EH (cell line): ENCODE measurements around the gene TTC28.
A peak's percentile ranks its signal among the peaks of the same experiment; 100 is the strongest.

Experiments used
- DNase-seq: peaks from one replicate; pipeline ENCODE4 v3.0.0-alpha.2; 2015; ENCODE audit warnings: low read depth

The TTC28 gene

DNA sequence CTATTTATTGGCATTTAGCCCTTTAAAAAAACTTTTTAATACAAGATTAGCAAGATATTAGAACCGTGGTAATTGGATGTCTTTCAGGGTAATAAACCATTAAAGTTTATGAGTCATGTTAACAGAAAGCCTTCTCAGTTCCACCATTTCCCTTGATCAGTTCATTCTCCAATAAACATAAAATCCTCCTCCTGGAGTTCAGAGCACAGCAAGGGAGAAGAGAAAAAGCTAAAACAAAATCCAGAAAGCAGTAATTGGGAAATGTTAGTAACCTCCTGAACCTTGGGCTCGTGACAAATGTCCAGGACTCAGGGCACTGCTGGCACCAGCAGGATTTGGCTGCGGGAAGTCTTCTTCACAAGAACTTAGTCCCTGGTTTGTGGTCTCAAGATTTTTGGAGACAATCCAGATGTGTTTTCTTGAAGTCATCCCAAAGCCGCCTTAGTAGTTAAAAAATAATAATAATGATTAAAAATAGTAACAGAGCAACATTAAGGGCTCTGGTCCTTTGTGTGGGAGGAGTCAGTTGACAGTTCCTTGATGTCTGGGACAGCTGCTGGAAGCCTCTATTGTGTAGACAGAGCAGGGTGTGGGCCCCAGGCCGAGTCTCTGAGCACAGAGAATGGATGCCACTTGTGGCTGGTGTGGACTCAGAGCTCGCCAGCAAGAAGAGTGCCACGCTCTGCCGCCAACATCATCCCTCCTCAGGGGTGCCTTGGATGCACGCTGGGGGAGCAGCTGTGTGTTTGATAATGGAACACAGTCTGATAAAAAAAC is 717.2 kb downstream of the TTC28 start:
- peak; percentile 56 for DNase-seq

DNA sequence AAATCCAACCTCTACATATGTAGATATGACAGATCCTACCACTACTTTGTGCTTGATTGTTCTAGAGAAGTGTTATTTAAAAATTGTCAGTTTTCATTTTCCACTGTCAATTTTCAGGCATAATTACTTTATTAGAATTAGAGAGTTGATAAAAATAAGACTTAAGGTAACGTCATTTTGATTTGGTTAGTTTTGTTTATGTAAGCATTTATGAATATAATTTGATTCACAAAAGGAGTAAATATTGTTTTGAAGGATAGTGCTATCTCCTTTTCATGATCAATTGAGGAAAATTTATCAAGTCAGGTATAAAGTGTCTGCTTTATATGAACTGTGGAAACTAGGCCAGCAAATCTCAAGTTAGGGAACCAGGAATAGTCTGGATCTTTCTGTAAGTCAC is 718.0 kb downstream of the TTC28 start:
- no peak for DNase-seq

- no peak for DNase-seq
Observed at GRCh38 chr22:27961182-27961581, 718.5 kb downstream of the TTC28 start.

DNA sequence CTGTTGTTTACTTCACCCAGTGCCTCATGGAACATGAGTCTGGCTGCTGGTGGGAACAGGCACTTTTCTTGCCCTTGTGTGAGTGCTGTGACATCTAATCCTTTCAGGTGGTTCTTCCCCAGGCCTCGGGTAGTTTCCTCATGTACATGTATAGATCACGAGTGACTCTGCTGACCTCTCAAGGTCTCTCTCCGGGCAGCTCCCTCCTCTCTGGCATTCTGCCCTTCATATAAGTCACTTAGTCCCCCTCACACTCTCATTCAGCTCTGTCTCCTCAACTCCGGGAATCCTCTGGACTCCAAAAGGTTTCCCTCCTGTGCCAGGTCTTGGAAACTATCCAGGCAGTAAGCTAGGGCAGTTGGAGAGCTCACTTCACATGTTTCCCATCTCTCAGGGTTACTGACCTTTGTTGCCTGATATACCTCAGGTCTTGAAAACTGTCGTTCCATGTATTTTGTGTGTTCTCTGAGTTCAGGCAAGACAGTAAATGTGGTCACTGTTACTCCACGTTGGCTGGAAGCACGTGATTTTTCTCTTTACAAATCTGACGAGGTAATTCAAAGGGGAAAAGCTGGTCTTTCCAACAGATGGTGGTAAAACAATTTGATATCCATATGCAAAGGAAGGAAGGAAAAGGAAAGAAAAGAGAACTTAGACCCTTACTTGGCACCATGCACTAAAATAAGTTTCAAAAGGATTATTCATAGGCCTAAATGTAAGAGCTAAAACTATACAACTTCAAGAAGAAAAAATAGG is 720.1 kb downstream of the TTC28 start:
- DNase-seq: no peak

GRCh38 chr22:27952779-27953178 is 726.9 kb downstream of the TTC28 start:
- peak; percentile 23 for DNase-seq

GRCh38 chr22:27952091-27952490 is 727.5 kb downstream of the TTC28 start:
- peak; percentile 77 for DNase-seq

DNA sequence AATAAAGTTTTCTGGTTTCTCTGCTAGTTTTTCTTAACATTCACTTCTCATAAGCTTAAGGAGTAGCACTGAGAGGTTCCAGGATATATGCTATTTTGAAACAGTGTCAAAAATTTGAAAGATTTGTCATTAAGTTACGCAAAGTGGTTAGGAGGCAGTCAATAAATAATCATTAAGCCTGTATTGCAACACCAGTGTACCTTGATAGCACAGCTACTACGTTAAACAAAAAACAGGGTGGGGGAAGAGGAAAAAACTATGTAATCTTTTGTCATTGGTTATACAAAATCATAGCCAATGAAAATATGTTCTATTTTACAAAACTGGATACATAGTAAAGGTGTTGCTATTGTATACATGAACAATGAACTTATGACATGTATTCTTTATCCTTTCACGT is 730.2 kb downstream of the TTC28 start:
- DNase-seq: no peak

- DNase-seq: no peak
Observed at GRCh38 chr22:27948569-27948968, 731.1 kb downstream of the TTC28 start.

DNA sequence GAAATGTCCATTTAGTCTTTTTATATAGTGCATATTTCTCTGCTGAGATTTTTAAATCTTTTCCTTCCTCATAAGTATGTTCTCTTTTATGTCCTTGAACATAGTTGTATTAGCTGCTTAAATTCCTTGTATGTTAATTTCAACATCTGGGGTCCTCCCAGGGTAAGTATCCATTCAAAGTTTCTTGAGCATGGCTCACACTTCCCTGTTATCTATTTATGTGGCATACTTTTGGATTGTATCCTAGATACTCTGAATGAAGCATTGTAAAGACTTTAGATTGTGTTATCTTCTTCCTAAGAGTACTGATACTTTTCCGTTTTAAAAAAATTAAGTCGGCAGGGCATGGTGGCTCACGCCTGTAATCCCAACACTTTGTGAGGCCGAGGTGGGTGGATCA is 732.2 kb downstream of the TTC28 start:
- DNase-seq: no peak

GRCh38 chr22:27941143-27941542 is 738.5 kb downstream of the TTC28 start:
- no peak for DNase-seq

GRCh38 chr22:27937453-27937852 is 742.2 kb downstream of the TTC28 start:
- DNase-seq: peak; percentile 13

- no peak for DNase-seq
Observed at GRCh38 chr22:27935897-27936296, 743.7 kb downstream of the TTC28 start.

- DNase-seq: no peak
Observed at GRCh38 chr22:27934069-27934468, 745.6 kb downstream of the TTC28 start.

DNA sequence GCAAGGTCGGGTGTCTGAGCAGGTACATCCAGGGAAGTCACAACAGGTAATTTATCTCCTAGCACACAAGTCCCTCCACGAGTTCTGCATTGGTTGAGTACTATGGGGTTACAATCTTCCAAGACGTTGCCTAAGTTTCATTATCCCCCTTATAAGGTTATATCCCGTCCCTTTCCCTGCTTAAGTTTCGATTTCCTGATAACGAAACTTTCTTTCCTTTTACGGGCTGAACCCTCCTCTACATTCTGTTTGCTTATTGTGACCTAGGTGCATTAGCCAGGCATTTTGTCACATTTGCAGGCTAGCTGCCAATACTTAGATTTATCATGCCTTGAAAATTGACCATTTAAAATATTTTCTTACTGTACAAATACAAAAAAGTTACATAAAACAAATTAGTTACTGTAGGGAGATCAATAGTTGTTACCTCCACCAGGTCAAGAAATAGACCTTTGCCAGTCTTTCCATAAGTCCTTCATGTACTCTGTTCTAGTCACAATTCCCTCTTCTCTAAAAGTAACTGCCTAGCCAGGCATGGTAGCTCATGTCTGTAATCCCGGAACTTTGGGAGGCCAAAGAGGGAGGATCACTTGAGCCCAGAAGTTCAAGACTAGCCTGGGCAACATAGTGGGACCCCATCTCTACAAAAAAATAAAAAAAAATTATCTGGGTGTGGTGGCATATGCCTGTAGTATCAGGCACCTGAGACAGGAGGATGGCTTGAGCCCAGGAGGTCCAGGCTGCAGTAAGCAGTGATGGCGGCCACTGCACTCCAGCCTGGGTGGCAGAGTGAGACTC is 746.3 kb downstream of the TTC28 start:
- DNase-seq: no peak

- DNase-seq: no peak
Observed at GRCh38 chr22:27930331-27931060, 749.1 kb downstream of the TTC28 start.
